ENCODE results near the gene SMARCAD1.
"Not testable (repeated sequence)": the region's sequence is repeated elsewhere in the genome, so short reads cannot be mapped to it uniquely, and the experiment has no call there.

The SMARCAD1 gene

DNA sequence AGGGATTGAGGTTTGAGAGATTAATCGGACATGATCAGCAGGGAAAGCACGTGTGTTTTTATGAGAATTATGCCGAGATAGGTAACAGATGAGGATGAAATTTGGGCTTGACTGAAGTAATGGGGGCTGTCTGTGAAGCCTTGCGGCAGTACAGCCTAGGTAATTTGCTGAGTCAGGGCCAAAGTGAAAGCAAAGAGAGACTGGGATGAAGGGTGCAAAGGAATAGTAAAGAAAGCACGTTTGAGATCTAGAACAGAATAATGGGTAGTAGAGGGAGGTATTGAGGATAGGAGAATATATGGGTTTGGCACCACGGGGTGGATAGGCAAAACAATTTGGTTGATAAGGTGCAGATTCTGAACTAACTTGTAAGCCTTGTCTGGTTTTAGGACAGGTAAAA, 87.8 kb downstream of the SMARCAD1 start:
- DNase-seq, result not testable (repeated sequence)

- no peak for DNase-seq
Measured at GRCh38 chr4:94298725-94299252, 91.1 kb downstream of the SMARCAD1 start.

DNA sequence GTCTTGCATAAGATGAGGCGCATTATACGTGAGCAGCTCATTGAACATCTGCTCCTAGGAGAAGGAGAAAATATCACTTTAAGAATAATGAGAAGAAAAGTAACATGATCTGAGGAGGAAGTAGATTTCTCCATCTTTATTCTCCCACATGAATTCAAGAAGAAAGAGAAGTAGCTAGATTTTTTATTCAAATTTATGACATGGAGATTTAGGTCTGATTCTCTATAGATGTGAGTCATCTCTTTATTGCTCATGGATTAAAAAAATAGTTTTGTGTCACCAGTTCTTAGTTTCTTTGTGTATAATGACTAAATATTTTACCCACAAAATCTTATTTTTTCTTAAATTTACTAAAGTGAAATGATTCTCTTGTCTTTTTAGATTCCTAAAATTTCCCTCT, 94.5 kb downstream of the SMARCAD1 start:
- DNase-seq, result no peak

DNA sequence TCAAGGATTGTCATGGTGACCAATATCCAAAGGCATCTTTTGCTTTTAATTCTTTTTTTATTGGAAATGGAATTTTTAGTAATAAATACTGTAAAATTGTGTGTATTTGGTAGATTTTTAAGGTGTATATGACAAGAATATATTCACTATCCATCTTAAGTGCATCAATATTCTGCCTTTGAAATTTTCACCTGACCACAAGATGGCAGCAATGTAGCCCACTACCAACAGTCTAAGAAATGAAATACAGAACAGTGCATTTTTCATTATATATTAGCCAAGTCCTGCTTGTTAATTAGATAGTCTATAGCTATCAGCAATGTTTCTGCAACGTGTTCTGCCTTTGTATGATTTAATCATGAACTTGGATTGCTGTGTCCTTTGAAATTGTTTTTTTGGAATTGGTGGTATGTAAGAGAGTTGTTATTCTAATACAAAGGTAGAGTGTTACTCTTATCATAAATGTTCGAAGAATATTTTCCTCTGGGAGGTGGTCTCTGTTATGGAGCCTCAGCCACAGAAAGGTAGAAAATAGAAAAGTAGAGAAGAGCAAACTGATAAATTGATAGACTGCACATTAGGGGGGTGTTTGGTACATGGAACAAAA, 96.8 kb downstream of the SMARCAD1 start:
- no peak for DNase-seq

- no peak for DNase-seq
Measured at GRCh38 chr4:94305466-94306225, 98.0 kb downstream of the SMARCAD1 start.

DNA sequence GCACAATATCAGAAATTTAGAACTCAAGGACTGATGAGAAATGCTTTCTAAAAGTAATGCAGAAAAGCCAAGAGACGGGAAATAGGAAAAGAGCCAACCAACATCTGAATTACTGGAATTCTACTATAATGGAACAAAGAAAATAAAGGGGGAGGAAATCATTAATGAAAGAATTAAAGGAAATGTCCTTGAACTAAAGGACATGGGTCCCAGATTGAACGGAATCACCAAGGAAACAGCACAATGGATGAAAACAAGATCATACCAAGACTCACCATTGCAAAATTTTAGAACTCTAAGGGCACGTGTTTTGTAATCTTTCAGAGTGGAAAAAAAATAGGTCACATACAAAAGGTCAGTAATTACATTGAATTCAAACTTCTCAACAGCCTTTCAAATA, 99.0 kb downstream of the SMARCAD1 start:
- DNase-seq, result no peak

GRCh38 chr4:94307231-94307871, 99.7 kb downstream of the SMARCAD1 start:
- DNase-seq, result no peak

DNA sequence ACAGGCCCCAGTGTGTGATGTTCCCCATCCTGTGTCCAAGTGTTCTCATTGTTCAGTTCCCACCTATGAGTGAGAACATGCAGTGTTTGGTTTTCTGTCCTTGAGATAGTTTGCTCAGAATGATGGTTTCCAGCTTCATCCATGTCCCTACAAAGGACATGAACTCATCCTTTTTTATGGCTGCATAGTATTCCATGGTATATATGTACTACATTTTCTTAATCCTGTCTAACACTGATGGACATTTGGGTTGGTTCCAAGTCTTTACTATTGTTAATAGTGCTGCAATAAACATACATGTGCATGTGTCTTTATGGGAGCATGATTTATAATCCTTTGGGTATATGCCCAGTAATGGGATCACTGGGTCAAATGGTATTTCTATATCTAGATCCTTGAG, 112.3 kb downstream of the SMARCAD1 start:
- not testable (repeated sequence) for DNase-seq

DNA sequence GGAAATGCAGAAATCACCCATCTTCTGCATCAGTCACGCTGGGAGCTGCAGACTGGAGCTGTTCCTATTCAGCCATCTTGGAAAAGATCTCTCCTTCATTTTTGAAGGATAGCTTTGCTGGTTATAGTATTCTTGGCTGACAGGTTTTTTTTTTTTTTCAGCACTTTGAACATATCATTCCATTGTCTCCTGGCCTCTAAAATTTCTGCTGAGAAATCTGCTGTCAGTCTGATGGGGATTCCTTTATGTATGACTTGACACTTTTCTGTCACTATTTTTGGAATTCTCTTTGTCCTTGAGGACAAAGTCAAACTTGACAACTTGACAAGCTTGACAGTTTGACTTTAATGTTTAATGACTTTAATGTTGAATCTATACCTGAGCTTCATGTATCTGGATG, 118.2 kb downstream of the SMARCAD1 start:
- no peak for DNase-seq

GRCh38 chr4:94329933-94330332, 122.3 kb downstream of the SMARCAD1 start:
- no peak for DNase-seq

- DNase-seq, result no peak
Measured at GRCh38 chr4:94332983-94333590, 125.4 kb downstream of the SMARCAD1 start.

DNA sequence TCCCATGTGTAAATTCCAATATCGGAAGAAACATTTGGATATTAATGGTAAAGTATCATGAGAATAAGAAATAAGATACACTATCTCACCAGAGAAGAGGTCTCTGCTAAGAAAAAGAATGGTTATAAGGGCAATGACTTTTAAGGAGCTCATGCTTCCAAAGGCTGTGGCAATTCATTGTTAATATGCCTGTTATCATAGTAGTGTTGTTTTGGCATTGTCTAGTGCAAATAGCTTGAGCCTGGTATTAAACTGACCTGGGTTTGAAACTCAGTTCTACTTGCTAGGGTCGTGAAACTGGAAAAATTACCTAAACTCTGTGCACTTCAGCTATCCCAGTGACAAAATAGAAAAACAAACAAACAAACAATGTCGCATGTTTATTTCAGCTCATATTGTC, 126.2 kb downstream of the SMARCAD1 start:
- no peak for DNase-seq

- DNase-seq, result no peak
Measured at GRCh38 chr4:94334476-94334875, 126.8 kb downstream of the SMARCAD1 start.

- DNase-seq, result no peak
Measured at GRCh38 chr4:94334962-94335361, 127.3 kb downstream of the SMARCAD1 start.

DNA sequence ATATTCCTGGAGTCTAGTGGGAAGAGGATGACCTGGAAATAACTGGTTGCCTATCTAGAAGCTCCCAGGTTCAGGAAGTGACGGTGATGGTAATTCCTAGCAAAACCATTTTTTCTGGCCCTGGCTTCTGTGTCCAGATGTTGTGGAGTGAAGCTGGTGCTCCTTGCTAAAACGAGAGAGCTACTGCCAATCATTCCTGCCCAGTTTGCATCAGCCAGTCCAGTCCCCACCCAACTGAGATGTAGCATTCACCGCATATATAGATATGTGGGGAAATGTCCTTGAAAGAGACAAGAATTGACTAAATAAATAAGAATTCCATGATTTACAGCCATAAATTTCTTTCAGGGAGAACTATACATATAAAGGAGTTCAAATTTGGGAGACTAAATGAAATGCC, 128.6 kb downstream of the SMARCAD1 start:
- no peak for DNase-seq

- not testable (repeated sequence) for DNase-seq
Measured at GRCh38 chr4:94336791-94337190, 129.1 kb downstream of the SMARCAD1 start.

GRCh38 chr4:94338681-94339351, 131.2 kb downstream of the SMARCAD1 start:
- DNase-seq, result no peak

- DNase-seq, result no peak
Measured at GRCh38 chr4:94339779-94340178, 132.1 kb downstream of the SMARCAD1 start.
